Loucy (cell line): Measurements from ENCODE around the gene XCL1.
"Not testable (repeated sequence)": the region's sequence is repeated elsewhere in the genome, so short reads cannot be mapped to it uniquely, and the experiment has no call there.

Source experiments
- H2AFZ ChIP-seq: fragments of 200-600 bp; sonication (generic); 2 replicates; pipeline ENCODE4 v1.6.0; 2016; ENCODE audit warnings: antibody characterized with exemption, mild to moderate bottlenecking, low read length, moderate library complexity
- H3F3A ChIP-seq: fragments of 200-600 bp; 2 replicates; pipeline ENCODE4 v1.6.0; 2016; ENCODE audit warnings: antibody characterized with exemption, low read depth, mild to moderate bottlenecking
- H3K27me3 ChIP-seq: fragments of 200-600 bp; sonication (generic); 2 replicates; pipeline ENCODE4 v1.6.1; 2014; ENCODE audit warnings: low read length, mild to moderate bottlenecking; ENCODE audit not compliant: insufficient read depth, poor library complexity, severe bottlenecking
- H3K36me3 ChIP-seq: fragments of 200-600 bp; sonication (generic); 2 replicates; pipeline ENCODE4 v1.6.1; 2016; ENCODE audit warnings: low read length; ENCODE audit not compliant: insufficient read depth
- H3K4me1 ChIP-seq: fragments of 200-600 bp; sonication (generic); 2 replicates; pipeline ENCODE4 v1.5.1; 2014; ENCODE audit warnings: low read length, mild to moderate bottlenecking; ENCODE audit not compliant: insufficient read depth, poor library complexity, severe bottlenecking
- H3K4me2 ChIP-seq: fragments of 200-600 bp; sonication (generic); 2 replicates; pipeline ENCODE4 v1.6.0; 2014; ENCODE audit warnings: antibody characterized with exemption, low read length, low read depth, mild to moderate bottlenecking; ENCODE audit not compliant: poor library complexity, severe bottlenecking
- H3K4me3 ChIP-seq: fragments of 200-600 bp; sonication (generic); 2 replicates; pipeline ENCODE4 v1.5.1; 2014; ENCODE audit warnings: low read length, mild to moderate bottlenecking, mixed read lengths; ENCODE audit not compliant: poor library complexity, severe bottlenecking
- H3K79me2 ChIP-seq: fragments of 200-600 bp; sonication (generic); 2 replicates; pipeline ENCODE4 v1.6.1; 2014; ENCODE audit warnings: low read length; ENCODE audit not compliant: insufficient read depth
- H3K9ac ChIP-seq: fragments of 200-600 bp; sonication (generic); 2 replicates; pipeline ENCODE4 v1.6.0; 2014; ENCODE audit warnings: mild to moderate bottlenecking, low read depth, low read length, moderate library complexity; ENCODE audit not compliant: poor library complexity, severe bottlenecking
- H3K9me2 ChIP-seq: fragments of 200-600 bp; sonication (generic); replicated peaks from 2 replicates; pipeline ENCODE4 v1.6.1; 2016; ENCODE audit warnings: low read depth, low read length, mixed read lengths
- H3K9me3 ChIP-seq: fragments of 200-600 bp; sonication (generic); 2 replicates; pipeline ENCODE4 v1.6.1; 2014; ENCODE audit warnings: mild to moderate bottlenecking, antibody characterized with exemption, low read length, low read depth; ENCODE audit not compliant: insufficient read depth
- H4K20me1 ChIP-seq: fragments of 200-600 bp; sonication (generic); 2 replicates; pipeline ENCODE4 v1.6.0; 2014; ENCODE audit warnings: antibody characterized with exemption, low read length, mild to moderate bottlenecking; ENCODE audit not compliant: insufficient read depth, poor library complexity, severe bottlenecking
- CTCF ChIP-seq: fragments of 200-600 bp; sonication (generic); conservative IDR thresholded peaks from 2 replicates; pipeline ENCODE4 v1.5.1; 2014; ENCODE audit warnings: mild to moderate bottlenecking, antibody characterized with exemption, low read length

Gene XCL1

GRCh38 chr1:168542978-168543377, 33.4 kb upstream of the XCL1 start:
- H3K79me2 ChIP-seq, H3K36me3 ChIP-seq, H2AFZ ChIP-seq, H4K20me1 ChIP-seq, H3K4me2 ChIP-seq, H3K9me3 ChIP-seq, H3K9me2 ChIP-seq, H3K4me3 ChIP-seq, H3F3A ChIP-seq, H3K27me3 ChIP-seq: not testable (repeated sequence)
- Histone ChIP-seq H3K9ac (peak overlapping the region; percentile 58), H3K4me1 (peaks cover 13% of the 10 kb centered on the region)

- not testable (repeated sequence) for H3K9me3 ChIP-seq, H3K9me2 ChIP-seq, H4K20me1 ChIP-seq, H3K79me2 ChIP-seq, H3F3A ChIP-seq, H3K4me3 ChIP-seq, H3K36me3 ChIP-seq, H2AFZ ChIP-seq, H3K27me3 ChIP-seq
- H3K9ac ChIP-seq: peak within 1 kb of the TSS; percentile 58
- H3K4me1 ChIP-seq: peaks cover 13% of the 10 kb centered on the region
- H3K4me2 ChIP-seq: peak within 1 kb of the TSS; percentile 63
These were observed 32.4 kb upstream of the XCL1 start, which contains the start of gene XCL2 for GRCh38 chr1:168543840-168544498. Gene XCL2, minus strand, starts transcription at chr1:168543997. Its CDS starts 33 bp downstream, at chr1:168543964.

- peaks cover 26% of the 10 kb centered on the region for H3K4me1 ChIP-seq
- H4K20me1 ChIP-seq, H3K4me2 ChIP-seq, H3K9me3 ChIP-seq, H3F3A ChIP-seq, H3K79me2 ChIP-seq, H3K4me3 ChIP-seq, H3K9ac ChIP-seq, H3K36me3 ChIP-seq, H3K9me2 ChIP-seq, H2AFZ ChIP-seq, H3K27me3 ChIP-seq: not testable (repeated sequence)
- peak; percentile 40 for TF ChIP-seq CTCF
These were observed 30.5 kb upstream of the XCL1 start for GRCh38 chr1:168545678-168546552.

- not testable (repeated sequence) for H3K9me2 ChIP-seq, H3K79me2 ChIP-seq, H3K9me3 ChIP-seq, H3K4me3 ChIP-seq, H3F3A ChIP-seq, H3K27me3 ChIP-seq, H4K20me1 ChIP-seq, H2AFZ ChIP-seq, H3K9ac ChIP-seq, H3K4me2 ChIP-seq, H3K36me3 ChIP-seq
- peaks cover 26% of the 10 kb centered on the region for H3K4me1 ChIP-seq
These were observed 29.9 kb upstream of the XCL1 start for GRCh38 chr1:168546553-168546895.
